Keratinocyte (primary cell): ENCODE measurements around the gene MIX23. TPM values are rescaled to one million over a fixed set of nuclear protein-coding genes. Genes with fewer than 3 reads are reported as not detected.

Experiments used
- DNase-seq: peaks from one replicate; pipeline ENCODE4 v3.0.0-alpha.2; 2011; ENCODE audit warnings: low read depth, missing footprints, low spot score
- FAIRE-seq: peaks from 2 replicates; lab custom pipeline; 2011; peaks lifted over from hg19 to GRCh38; lab: Jason Lieb, UNC
- H2AFZ ChIP-seq: 2 replicates; pipeline ENCODE4 v1.6.0; 2012; ENCODE audit warnings: low read length, control low read depth, inconsistent platforms; ENCODE audit not compliant: control insufficient read depth
- H3K27ac ChIP-seq: 2 replicates; pipeline ENCODE4 v1.5.1; 2011; ENCODE audit warnings: low read length; ENCODE audit not compliant: control insufficient read depth, insufficient read depth
- H3K27me3 ChIP-seq: 3 replicates; pipeline ENCODE4 v1.6.0; 2011; ENCODE audit warnings: low read length; ENCODE audit not compliant: control insufficient read depth, insufficient read depth; ENCODE audit errors: extremely low read depth
- H3K36me3 ChIP-seq, 2 experiments: 2 replicates in 1 of 2; 3 replicates in 1 of 2; pipeline ENCODE4 v1.5.1; 2011; ENCODE audit warnings: low read length in 2 of 2, mild to moderate bottlenecking in 1 of 2; ENCODE audit not compliant: control insufficient read depth in 2 of 2, insufficient read depth in 2 of 2; ENCODE audit errors: extremely low read depth in 1 of 2
- H3K4me1 ChIP-seq: 3 replicates; pipeline ENCODE4 v1.5.1; 2011; ENCODE audit warnings: low read length; ENCODE audit not compliant: control insufficient read depth, insufficient read depth; ENCODE audit errors: extremely low read depth
- H3K4me2 ChIP-seq: 3 replicates; pipeline ENCODE4 v1.6.0; 2011; ENCODE audit warnings: low read depth, low read length; ENCODE audit not compliant: control insufficient read depth, insufficient read depth; ENCODE audit errors: extremely low read depth
- H3K4me3 ChIP-seq, 3 experiments: fragments of 200-600 bp in 1 of 3; sonication (generic) in 1 of 3; 2 replicates in 2 of 3; 3 replicates in 1 of 3; pipeline ENCODE4 v1.5.1; 2011 to 2016; ENCODE audit warnings: low read length in 3 of 3, mild to moderate bottlenecking in 3 of 3, control low read depth in 2 of 3, inconsistent platforms in 1 of 3, low read depth in 1 of 3, mixed read lengths in 1 of 3, mixed run types in 1 of 3, moderate library complexity in 1 of 3; ENCODE audit not compliant: control insufficient read depth in 2 of 3, insufficient read depth in 2 of 3; ENCODE audit errors: extremely low read depth in 1 of 3
- H3K79me2 ChIP-seq: 2 replicates; pipeline ENCODE4 v1.6.0; 2012; ENCODE audit warnings: low read length; ENCODE audit not compliant: control insufficient read depth, insufficient read depth
- H3K9ac ChIP-seq: 3 replicates; pipeline ENCODE4 v1.6.0; 2011; ENCODE audit warnings: low read length; ENCODE audit not compliant: control insufficient read depth, insufficient read depth; ENCODE audit errors: extremely low read depth
- H3K9me1 ChIP-seq: 3 replicates; pipeline ENCODE4 v1.6.0; 2011; ENCODE audit warnings: low read length; ENCODE audit not compliant: control insufficient read depth, insufficient read depth; ENCODE audit errors: extremely low read depth
- H3K9me3 ChIP-seq: 2 replicates; pipeline ENCODE4 v1.5.1; 2012; ENCODE audit warnings: low read depth, low read length; ENCODE audit not compliant: control insufficient read depth
- H4K20me1 ChIP-seq: 3 replicates; pipeline ENCODE4 v1.6.0; 2011; ENCODE audit warnings: low read length; ENCODE audit not compliant: control insufficient read depth, insufficient read depth; ENCODE audit errors: extremely low read depth
- CTCF ChIP-seq, 3 experiments: IDR thresholded peaks in 1 of 3; conservative IDR thresholded peaks in 1 of 3; optimal IDR thresholded peaks in 1 of 3; 2 replicates in 2 of 3; 3 replicates in 1 of 3; pipeline versions ENCODE3 to v1.5.1; 2011; ENCODE audit warnings: low read length in 3 of 3, mild to moderate bottlenecking in 3 of 3, moderate library complexity in 2 of 3, control low read depth in 1 of 3, inconsistent platforms in 1 of 3; ENCODE audit not compliant: insufficient read depth in 2 of 3; ENCODE audit errors: extremely low read depth in 1 of 3
- EZH2 ChIP-seq: IDR thresholded peaks from one replicate; pipeline ENCODE4 v1.6.1; 2012; ENCODE audit warnings: inconsistent platforms, mild to moderate bottlenecking, low read length, moderate library complexity
- dilution Hi-C: fragments of 300-500 bp; cut with MboI; formaldehyde crosslinking; loops from one replicate; pipeline ENCODE4 v1.7.0; 2020; ENCODE audit warnings: low sequenced_read_pairs; ENCODE audit not compliant: extremely low pct_ligation_motif_present
- polyA plus RNA-seq, 5 experiments: library from polyadenylated mRNA; depleted of rRNA in 3 of 5; stranded (reverse) in 3 of 5; stranded (forward) in 1 of 5; unstranded in 1 of 5; fragments of >200 nt; gene quantifications; 1 replicate in 1 of 5; 2 replicates in 3 of 5; 3 replicates in 1 of 5; pipeline versions ENCODE4 v1.2.1 to v1.2.3, GENCODE V29; 2011 to 2012; ENCODE audit warnings: missing spikeins in 2 of 5, low read depth in 1 of 5, low replicate concordance in 1 of 5

Gene MIX23
- polyA plus RNA-seq, 1 donor (not counting 4 experiments of a cell fraction or from before 2014, with no cell fraction given): 36.5 TPM

- Histone ChIP-seq H3K27me3 (no peaks in the 10 kb centered on the region), H4K20me1 (no peaks in the 10 kb centered on the region), H3K4me3 (peak within 1 kb of the TSS; percentile 46 to 93 (median 60)), H3K79me2 (peaks cover 29% of the 10 kb centered on the region), H3K4me1 (peaks cover 15% of the 10 kb centered on the region), H3K27ac (peak within 1 kb of the TSS; percentile 89), H3K9ac (peak within 1 kb of the TSS; percentile 76), H3K9me1 (no peaks in the 10 kb centered on the region), H3K9me3 (no peaks in the 10 kb centered on the region), H2AFZ (peak within 1 kb of the TSS; percentile 35), H3K4me2 (peak within 1 kb of the TSS; percentile 84), H3K36me3 (peaks cover 0 to 7% of the 10 kb centered on the region in 2 experiments)
- TF ChIP-seq EZH2 (no peak), CTCF (optimal IDR thresholded peaks at IDR 0.05 in 1 of 3, IDR thresholded peaks at IDR 0.05 in 1 of 3, conservative IDR thresholded peaks at IDR 0.05 in 1 of 3; ENCODE audit: extremely low read depth in 1 of 3, insufficient read depth in 2 of 3, low read length in 3 of 3) (no peak)
- DNase-seq: peak; percentile 99
- dilution Hi-C loops: no loop called here
- FAIRE-seq: peak; percentile 97
These were observed 58.1 kb downstream of the MIX23 start, which contains the start of gene CSTA for GRCh38 chr3:122324871-122325323. TSS of gene CSTA (plus strand) at chr3:122325248. CDS start at chr3:122325293, 45 bp downstream.

DNA sequence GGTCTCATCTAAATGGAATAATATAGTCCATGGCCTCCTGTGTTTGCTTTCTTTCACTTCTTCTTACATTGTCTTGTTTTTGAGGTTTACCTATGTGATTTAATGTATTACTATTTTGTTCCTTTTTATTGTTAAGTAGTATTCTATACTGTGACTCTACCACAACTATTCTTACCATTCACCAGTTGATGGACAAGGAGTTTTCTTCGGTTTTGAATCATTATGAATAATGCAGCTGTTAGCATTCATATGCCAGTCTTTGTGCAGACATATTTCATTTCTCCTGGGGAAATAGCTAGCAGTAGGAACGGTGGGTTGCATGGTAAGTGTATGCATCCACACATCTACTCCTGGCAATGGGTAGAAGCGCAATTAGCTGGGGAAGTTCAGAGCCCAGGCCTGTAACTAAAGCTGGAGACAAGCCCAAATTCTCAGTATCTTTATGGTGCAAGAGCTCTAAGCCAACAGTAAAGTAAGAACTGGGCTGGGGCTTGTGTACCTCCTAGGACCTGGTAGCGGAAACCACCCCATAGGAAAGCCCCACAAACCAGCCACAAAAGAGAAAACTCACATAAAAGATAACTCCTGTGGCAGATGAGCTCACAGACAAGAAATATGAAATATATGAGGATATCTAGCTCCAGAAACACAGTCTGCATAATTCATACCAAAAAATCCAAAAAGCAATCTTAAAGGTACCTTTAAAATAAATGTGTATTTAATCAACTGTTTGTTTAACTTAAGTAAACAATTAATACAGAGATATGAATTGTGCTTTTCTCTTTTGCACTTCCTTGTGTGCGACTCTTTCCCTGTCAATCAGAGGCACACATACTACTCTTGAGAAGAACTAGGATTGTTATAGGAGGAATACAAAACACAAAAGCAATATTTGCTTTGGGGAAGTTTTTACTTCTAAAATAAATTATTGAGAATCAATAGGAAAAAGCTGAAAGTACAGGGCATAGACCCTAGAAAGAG, 60.6 kb downstream of the MIX23 start:
- no peak for TF ChIP-seq CTCF (optimal IDR thresholded peaks at IDR 0.05 in 1 of 3, IDR thresholded peaks at IDR 0.05 in 1 of 3, conservative IDR thresholded peaks at IDR 0.05 in 1 of 3; ENCODE audit: extremely low read depth in 1 of 3, insufficient read depth in 2 of 3, low read length in 3 of 3)
- no peak for TF ChIP-seq EZH2
- Histone ChIP-seq H3K4me2 (no peak overlapping the region), H3K36me3 (peaks cover 0 to 2% of the 10 kb centered on the region in 2 experiments), H3K9ac (no peak overlapping the region), H3K9me1 (no peaks in the 10 kb centered on the region), H3K27me3 (no peaks in the 10 kb centered on the region), H2AFZ (no peak overlapping the region), H4K20me1 (no peaks in the 10 kb centered on the region), H3K9me3 (no peaks in the 10 kb centered on the region), H3K4me1 (peaks cover 22% of the 10 kb centered on the region), H3K4me3 (no peak overlapping the region), H3K79me2 (peaks cover 16% of the 10 kb centered on the region), H3K27ac (no peak overlapping the region)
- dilution Hi-C loops: no loop called here
- DNase-seq (no peak), FAIRE-seq (no peak)
